Measurements from ENCODE around the gene RAB7B. TPM values are rescaled to one million over a fixed set of nuclear protein-coding genes. Genes with fewer than 3 reads are reported as not detected.
"Not testable (repeated sequence)": the region's sequence is repeated elsewhere in the genome, so short reads cannot be mapped to it uniquely, and the experiment has no call there.

Gene RAB7B
- 1.9 and 3.8 TPM in 2 replicates for total RNA-seq (2014; rRNA removed; shearing (Covaris generic))

- DNase-seq (ENCODE audit: low spot score) = peak; percentile 50
Observed at GRCh38 chr1:206002871-206003801, at the start of gene RAB7B. TSS of gene RAB7B (minus strand) at chr1:206003395. CDS start at chr1:205994135, 9,260 bp downstream.

DNA sequence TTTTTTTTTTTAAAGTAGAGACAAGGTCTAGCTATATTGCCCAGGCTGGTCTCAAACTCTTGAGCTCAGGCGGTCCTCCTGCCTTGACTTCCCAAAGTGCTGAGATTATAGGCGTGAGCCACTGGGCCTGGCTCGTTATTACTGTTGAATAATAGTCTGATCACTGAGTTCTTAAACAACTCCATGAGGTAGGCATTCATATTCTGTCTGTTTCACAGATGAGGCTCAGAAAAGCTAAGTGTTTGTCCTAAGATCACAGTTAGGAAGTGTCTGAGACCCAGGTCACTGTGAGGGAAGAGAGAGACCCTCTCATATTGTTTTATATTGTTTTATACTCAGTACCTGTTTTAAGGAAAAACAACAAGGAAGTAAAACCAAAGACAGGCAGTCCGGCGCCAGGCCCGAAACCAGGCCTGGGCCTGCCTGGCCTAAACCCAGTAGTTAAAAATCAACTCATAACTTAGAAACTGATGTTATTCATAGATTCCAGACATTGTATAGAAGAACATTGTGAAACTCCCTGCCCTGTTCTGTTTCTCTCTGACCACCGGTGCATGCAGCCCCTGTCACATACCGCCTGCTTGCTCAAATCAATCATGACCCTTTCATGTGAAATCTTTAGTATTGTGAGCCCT lies 49.2 kb upstream of the RAB7B start:
- DNase-seq (ENCODE audit: low spot score) = not testable (repeated sequence)

- no peak for DNase-seq (ENCODE audit: low spot score)
Observed at GRCh38 chr1:206050655-206051235, 47.5 kb upstream of the RAB7B start.

GRCh38 chr1:206049919-206050600 lies 46.9 kb upstream of the RAB7B start:
- no peak for DNase-seq (ENCODE audit: low spot score)

GRCh38 chr1:206049293-206049692 lies 46.1 kb upstream of the RAB7B start:
- DNase-seq (ENCODE audit: low spot score) = no peak

DNA sequence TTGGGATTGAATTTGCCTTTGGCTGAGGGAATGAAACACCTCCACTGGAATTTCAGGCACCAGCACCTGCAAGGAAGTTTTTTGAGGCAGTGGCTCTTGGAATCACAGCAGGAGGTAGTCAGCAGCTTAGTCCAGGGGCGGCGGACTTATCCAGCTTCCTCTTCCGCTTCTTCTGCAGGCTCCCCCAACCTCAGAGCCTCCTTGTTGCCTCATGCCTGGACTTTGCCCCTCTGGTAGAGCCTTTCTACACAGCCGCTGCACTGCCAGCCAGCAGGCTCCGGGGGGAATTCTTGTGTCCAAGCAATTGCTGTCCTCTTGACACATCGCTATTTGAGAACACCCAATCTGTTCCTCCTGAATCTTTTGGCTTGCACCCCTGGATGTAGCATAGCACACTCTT lies 45.4 kb upstream of the RAB7B start:
- no peak for DNase-seq (ENCODE audit: low spot score)

DNA sequence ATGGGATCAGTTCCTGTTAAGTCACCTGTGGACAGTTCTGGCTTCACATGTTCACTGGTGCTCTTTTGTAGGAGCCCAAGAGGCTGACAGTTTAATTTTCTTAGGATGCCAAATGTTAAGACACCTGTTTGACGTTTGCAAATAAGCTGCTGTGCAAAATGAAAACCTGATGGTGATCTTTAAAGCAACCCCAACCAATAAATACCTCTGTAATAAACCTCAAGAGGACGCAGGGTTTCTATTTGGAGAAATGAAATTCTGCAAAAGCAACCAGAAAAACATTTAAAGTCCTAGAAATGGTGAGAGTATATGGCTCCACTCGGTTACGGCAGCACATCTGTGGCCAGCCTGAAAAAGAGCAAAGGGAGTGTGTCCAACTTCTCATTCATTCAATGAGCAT lies 44.1 kb upstream of the RAB7B start:
- DNase-seq (ENCODE audit: low spot score) = no peak

GRCh38 chr1:206041640-206042039 lies 38.4 kb upstream of the RAB7B start:
- DNase-seq (ENCODE audit: low spot score) = no peak

- DNase-seq (ENCODE audit: low spot score) = no peak
Observed at GRCh38 chr1:206040328-206040727, 37.1 kb upstream of the RAB7B start.

GRCh38 chr1:206039046-206039973 lies 36.1 kb upstream of the RAB7B start:
- DNase-seq (ENCODE audit: low spot score) = no peak

GRCh38 chr1:206037581-206037980 lies 34.4 kb upstream of the RAB7B start:
- no peak for DNase-seq (ENCODE audit: low spot score)

GRCh38 chr1:206036663-206037455 lies 33.7 kb upstream of the RAB7B start:
- no peak for DNase-seq (ENCODE audit: low spot score)

DNA sequence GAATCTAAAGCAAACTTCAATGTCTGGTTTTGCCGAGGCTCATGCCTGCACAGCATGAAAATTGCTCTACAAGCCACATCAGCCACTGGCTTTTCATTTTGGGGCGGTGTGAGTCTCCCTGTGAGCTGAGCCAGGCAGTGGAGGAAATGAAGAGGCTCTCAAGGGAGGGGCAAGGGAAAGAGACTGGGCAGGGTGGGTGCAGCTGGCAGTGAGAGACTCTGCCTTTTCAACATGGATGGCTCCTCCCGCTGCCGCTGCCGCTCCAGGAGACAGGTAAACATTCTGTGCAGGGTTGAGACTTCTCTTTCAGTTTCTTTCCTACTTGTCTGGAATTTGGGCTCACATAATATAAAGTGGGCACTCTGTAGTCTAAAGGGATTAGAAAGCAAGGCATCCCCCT lies 31.8 kb upstream of the RAB7B start:
- no peak for DNase-seq (ENCODE audit: low spot score)

- no peak for DNase-seq (ENCODE audit: low spot score)
Observed at GRCh38 chr1:206032380-206033140, 29.4 kb upstream of the RAB7B start.

GRCh38 chr1:206030714-206031113 lies 27.5 kb upstream of the RAB7B start:
- DNase-seq (ENCODE audit: low spot score) = peak; percentile 75

- no peak for DNase-seq (ENCODE audit: low spot score)
Observed at GRCh38 chr1:206030191-206030590, 27.0 kb upstream of the RAB7B start.

DNA sequence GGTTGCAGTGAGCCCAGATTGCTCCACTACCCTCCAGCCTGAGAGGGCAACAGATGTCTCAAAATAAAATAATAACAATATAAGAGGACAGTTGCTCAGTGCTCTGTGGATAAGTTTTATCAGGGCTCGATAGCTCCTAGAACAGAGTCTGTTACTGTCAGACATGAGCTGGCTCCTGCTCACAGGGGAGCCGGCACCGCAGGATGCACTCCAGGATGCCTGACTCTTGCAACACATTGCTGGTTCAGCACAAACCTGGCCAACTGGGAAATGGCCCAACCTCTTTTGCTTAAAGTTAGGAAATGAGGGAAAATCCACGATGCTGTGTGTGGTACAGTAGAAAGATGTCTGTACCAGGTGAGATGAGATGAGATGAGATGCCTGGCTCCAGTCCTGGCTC lies 26.3 kb upstream of the RAB7B start:
- no peak for DNase-seq (ENCODE audit: low spot score)

- no peak for DNase-seq (ENCODE audit: low spot score)
Observed at GRCh38 chr1:206025283-206025820, 22.2 kb upstream of the RAB7B start.

DNA sequence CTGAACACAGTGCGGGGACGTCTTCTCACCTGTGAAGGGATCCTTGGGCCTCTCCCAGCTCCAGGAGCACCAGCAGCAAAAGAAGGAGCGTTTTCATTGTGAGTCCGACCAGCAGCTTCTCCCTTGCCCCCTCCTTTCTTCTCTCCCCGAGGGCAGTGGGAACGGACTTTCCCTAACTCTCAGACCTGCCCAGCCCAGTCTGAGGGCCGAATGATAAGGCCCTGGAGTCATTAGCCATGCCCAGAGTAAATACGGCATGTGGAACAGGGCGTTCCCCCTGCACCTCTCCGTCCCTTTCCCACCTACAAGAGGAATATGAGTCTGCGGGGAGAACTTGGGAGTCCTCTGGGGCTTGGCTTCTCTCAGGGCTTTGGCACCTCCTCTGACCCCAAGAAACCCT lies 20.5 kb upstream of the RAB7B start, which contains the start of gene CTSE:
TSS of gene CTSE (minus strand) at position 201 of the 400 bp plus-strand sequence. CDS start at position 97, 104 bp downstream.
- no peak for DNase-seq (ENCODE audit: low spot score)

Data from H4 (cell line).